Activated T-cell treated with anti-CD3 and anti-CD28 coated beads for 48 hours (primary cell): Measurements from ENCODE around the gene CST6.
"Not testable (repeated sequence)": the region's sequence is repeated elsewhere in the genome, so short reads cannot be mapped to it uniquely, and the experiment has no call there.

Experiments used
- DNase-seq: peaks from one replicate; pipeline ENCODE4 v3.0.0-alpha.2; 2020; ENCODE audit warnings: low read depth

The CST6 gene

GRCh38 chr11:66015936-66016792, 4.4 kb downstream of the CST6 start:
- DNase-seq, result no peak

GRCh38 chr11:66016793-66017177, 5.0 kb downstream of the CST6 start:
- DNase-seq, result no peak

- DNase-seq, result no peak
These were observed 5.5 kb downstream of the CST6 start for GRCh38 chr11:66017321-66017720.

- DNase-seq, result no peak
These were observed 8.4 kb downstream of the CST6 start for GRCh38 chr11:66020212-66020611.

GRCh38 chr11:66020618-66021357, 9.0 kb downstream of the CST6 start:
- DNase-seq, result no peak

- peak; percentile 80 for DNase-seq
These were observed 10.8 kb downstream of the CST6 start for GRCh38 chr11:66022401-66023185.

- DNase-seq, result not testable (repeated sequence)
These were observed 11.3 kb downstream of the CST6 start for GRCh38 chr11:66023186-66023440.

GRCh38 chr11:66026017-66026529, 14.3 kb downstream of the CST6 start, which contains the start of gene CATSPER1:
Gene CATSPER1, minus strand, starts transcription at chr11:66026479. Its CDS starts 100 bp downstream, at chr11:66026379.
- no peak for DNase-seq

GRCh38 chr11:66032957-66033735, 21.3 kb downstream of the CST6 start:
- DNase-seq, result no peak

GRCh38 chr11:66035653-66036333, 24.0 kb downstream of the CST6 start:
- no peak for DNase-seq

GRCh38 chr11:66036334-66036710, 24.5 kb downstream of the CST6 start:
- DNase-seq, result no peak

- DNase-seq, result no peak
These were observed 25.5 kb downstream of the CST6 start for GRCh38 chr11:66037327-66037726.

GRCh38 chr11:66039765-66040164, 28.0 kb downstream of the CST6 start:
- DNase-seq, result no peak

GRCh38 chr11:66042227-66042995, 30.6 kb downstream of the CST6 start:
- DNase-seq, result no peak

GRCh38 chr11:66042996-66043906, 31.4 kb downstream of the CST6 start:
- no peak for DNase-seq

GRCh38 chr11:66044757-66045156, 32.9 kb downstream of the CST6 start:
- no peak for DNase-seq

- peak; percentile 80 for DNase-seq
These were observed 33.4 kb downstream of the CST6 start for GRCh38 chr11:66045177-66045639.

- DNase-seq, result no peak
These were observed 35.1 kb downstream of the CST6 start for GRCh38 chr11:66046901-66047300.
